Loucy (cell line): ENCODE measurements around the gene KRTAP10-11.

Experiments
- H2AFZ ChIP-seq: fragments of 200-600 bp; sonication (generic); 2 replicates; pipeline ENCODE4 v1.6.0; 2016; ENCODE audit warnings: antibody characterized with exemption, mild to moderate bottlenecking, low read length, moderate library complexity
- H3F3A ChIP-seq: fragments of 200-600 bp; 2 replicates; pipeline ENCODE4 v1.6.0; 2016; ENCODE audit warnings: antibody characterized with exemption, low read depth, mild to moderate bottlenecking
- H3K27me3 ChIP-seq: fragments of 200-600 bp; sonication (generic); 2 replicates; pipeline ENCODE4 v1.6.1; 2014; ENCODE audit warnings: low read length, mild to moderate bottlenecking; ENCODE audit not compliant: insufficient read depth, poor library complexity, severe bottlenecking
- H3K36me3 ChIP-seq: fragments of 200-600 bp; sonication (generic); 2 replicates; pipeline ENCODE4 v1.6.1; 2016; ENCODE audit warnings: low read length; ENCODE audit not compliant: insufficient read depth
- H3K4me1 ChIP-seq: fragments of 200-600 bp; sonication (generic); 2 replicates; pipeline ENCODE4 v1.5.1; 2014; ENCODE audit warnings: low read length, mild to moderate bottlenecking; ENCODE audit not compliant: insufficient read depth, poor library complexity, severe bottlenecking
- H3K4me2 ChIP-seq: fragments of 200-600 bp; sonication (generic); 2 replicates; pipeline ENCODE4 v1.6.0; 2014; ENCODE audit warnings: antibody characterized with exemption, low read length, low read depth, mild to moderate bottlenecking; ENCODE audit not compliant: poor library complexity, severe bottlenecking
- H3K4me3 ChIP-seq: fragments of 200-600 bp; sonication (generic); 2 replicates; pipeline ENCODE4 v1.5.1; 2014; ENCODE audit warnings: low read length, mild to moderate bottlenecking, mixed read lengths; ENCODE audit not compliant: poor library complexity, severe bottlenecking
- H3K79me2 ChIP-seq: fragments of 200-600 bp; sonication (generic); 2 replicates; pipeline ENCODE4 v1.6.1; 2014; ENCODE audit warnings: low read length; ENCODE audit not compliant: insufficient read depth
- H3K9ac ChIP-seq: fragments of 200-600 bp; sonication (generic); 2 replicates; pipeline ENCODE4 v1.6.0; 2014; ENCODE audit warnings: mild to moderate bottlenecking, low read depth, low read length, moderate library complexity; ENCODE audit not compliant: poor library complexity, severe bottlenecking
- H3K9me2 ChIP-seq: fragments of 200-600 bp; sonication (generic); replicated peaks from 2 replicates; pipeline ENCODE4 v1.6.1; 2016; ENCODE audit warnings: low read depth, low read length, mixed read lengths
- H3K9me3 ChIP-seq: fragments of 200-600 bp; sonication (generic); 2 replicates; pipeline ENCODE4 v1.6.1; 2014; ENCODE audit warnings: mild to moderate bottlenecking, antibody characterized with exemption, low read length, low read depth; ENCODE audit not compliant: insufficient read depth
- H4K20me1 ChIP-seq: fragments of 200-600 bp; sonication (generic); 2 replicates; pipeline ENCODE4 v1.6.0; 2014; ENCODE audit warnings: antibody characterized with exemption, low read length, mild to moderate bottlenecking; ENCODE audit not compliant: insufficient read depth, poor library complexity, severe bottlenecking
- CTCF ChIP-seq: fragments of 200-600 bp; sonication (generic); conservative IDR thresholded peaks from 2 replicates; pipeline ENCODE4 v1.5.1; 2014; ENCODE audit warnings: mild to moderate bottlenecking, antibody characterized with exemption, low read length
- EZH2phosphoT487 ChIP-seq: fragments of 200-600 bp; IDR thresholded peaks from 2 replicates; pipeline ENCODE4 v1.6.1; 2018; ENCODE audit warnings: antibody characterized with exemption, mild to moderate bottlenecking, moderate library complexity, borderline replicate concordance

Gene KRTAP10-11

GRCh38 chr21:44613386-44614155 lies 32.6 kb upstream of the KRTAP10-11 start:
- H4K20me1 ChIP-seq: no peaks in the 10 kb centered on the region
- no peak overlapping the region for H3K4me2 ChIP-seq
- H3K4me3 ChIP-seq: no peak overlapping the region
- no peaks in the 10 kb centered on the region for H3K9me2 ChIP-seq
- H3K9ac ChIP-seq: no peak overlapping the region
- no peaks in the 10 kb centered on the region for H3K4me1 ChIP-seq
- no peaks in the 10 kb centered on the region for H3K27me3 ChIP-seq
- H2AFZ ChIP-seq: no peak overlapping the region
- TF ChIP-seq CTCF (no peak), EZH2phosphoT487 (no peak)
- H3F3A ChIP-seq: no peaks in the 10 kb centered on the region
- H3K36me3 ChIP-seq: no peaks in the 10 kb centered on the region
- peaks cover 13% of the 10 kb centered on the region; the same call in 1 of the 2 replicates for H3K9me3 ChIP-seq
- H3K79me2 ChIP-seq: no peaks in the 10 kb centered on the region

- H3K4me1 ChIP-seq: no peaks in the 10 kb centered on the region
- no peak overlapping the region for H2AFZ ChIP-seq
- no peaks in the 10 kb centered on the region for H4K20me1 ChIP-seq
- no peak overlapping the region for H3K9ac ChIP-seq
- H3K9me3 ChIP-seq: peaks cover 11% of the 10 kb centered on the region; the same call in 1 of the 2 replicates
- H3K36me3 ChIP-seq: no peaks in the 10 kb centered on the region
- H3K27me3 ChIP-seq: no peaks in the 10 kb centered on the region
- no peak overlapping the region for H3K4me2 ChIP-seq
- no peak for TF ChIP-seq EZH2phosphoT487
- TF ChIP-seq CTCF: no peak
- no peaks in the 10 kb centered on the region for H3F3A ChIP-seq
- no peak overlapping the region for H3K4me3 ChIP-seq
- H3K79me2 ChIP-seq: no peaks in the 10 kb centered on the region
- no peaks in the 10 kb centered on the region for H3K9me2 ChIP-seq
Observed at GRCh38 chr21:44614161-44614631, 32.0 kb upstream of the KRTAP10-11 start.

GRCh38 chr21:44614961-44615391 lies 31.2 kb upstream of the KRTAP10-11 start:
- Histone ChIP-seq H3K27me3 (no peaks in the 10 kb centered on the region), H3K4me3 (no peak overlapping the region), H4K20me1 (no peaks in the 10 kb centered on the region), H3K79me2 (no peaks in the 10 kb centered on the region), H3K36me3 (no peaks in the 10 kb centered on the region), H3K9me2 (no peaks in the 10 kb centered on the region), H3K9me3 (peaks cover 9% of the 10 kb centered on the region; the same call in 1 of the 2 replicates), H3K9ac (no peak overlapping the region), H3K4me1 (no peaks in the 10 kb centered on the region), H3F3A (no peaks in the 10 kb centered on the region), H3K4me2 (no peak overlapping the region), H2AFZ (no peak overlapping the region)
- TF ChIP-seq CTCF (no peak), EZH2phosphoT487 (no peak)
